ENCODE measurements around the gene TSEN54.

- TF ChIP-seq CTCF (IDR thresholded peaks at IDR 0.05; ENCODE audit: low read depth, low read length, missing input control) = no peak
- no peak for TF ChIP-seq ATF3 (IDR thresholded peaks at IDR 0.05)
- TF ChIP-seq RAD21 (IDR thresholded peaks at IDR 0.05) = no peak
- TF ChIP-seq GABPA (IDR thresholded peaks at IDR 0.05 in 1 of 2, conservative IDR thresholded peaks at IDR 0.05 in 1 of 2) = no peak
- no peak for TF ChIP-seq REST (IDR thresholded peaks at IDR 0.05)
- no peak for TF ChIP-seq JUND (IDR thresholded peaks at IDR 0.05)
- TF ChIP-seq MAX (IDR thresholded peaks at IDR 0.05) = no peak
- TF ChIP-seq TAF1 (conservative IDR thresholded peaks at IDR 0.05) = no peak
- TF ChIP-seq SP1 (IDR thresholded peaks at IDR 0.05) = no peak
- TF ChIP-seq RXRA (IDR thresholded peaks at IDR 0.05) = no peak
Observed at GRCh38 chr17:75521951-75522727, 5.8 kb downstream of the TSEN54 start.
